K562 (cell line): ENCODE measurements around the gene KCTD7. TPM values are rescaled to one million over a fixed set of nuclear protein-coding genes. Genes with fewer than 3 reads are reported as not detected.
A peak's percentile ranks its signal among the peaks of the same experiment; 100 is the strongest.
"Not testable (repeated sequence)": the region's sequence is repeated elsewhere in the genome, so short reads cannot be mapped to it uniquely, and the experiment has no call there.

Experiments used
- ATAC-seq: fragments of 200-7000 bp; cut with Tn5 transposase; 3 replicates; pipeline ENCODE4 v1.9.1; 2020; ENCODE audit warnings: moderate library complexity
- BruUV-seq: library from RNA; stranded (reverse); fragments of 400-500 nt; replicated peaks from 2 replicates; lab custom pipeline; 2021; lab: Mats Ljungman, UMichigan
- CTCF ChIA-PET: fragments of 300-600 bp; formaldehyde crosslinking; extraction: SDS; loops from one replicate; lab custom pipeline; 2021; ENCODE audit warnings: low intra/inter-chr PET ratio; lab: Yijun Ruan, JAX
- POLR2A ChIA-PET: fragments of 300-600, 350-650 bp; sonication (Branson Sonifier 250); formaldehyde crosslinking; extraction: SDS; loops from one replicate; lab custom pipeline; 2021; ENCODE audit warnings: antibody characterized with exemption, inconsistent platforms; lab: Yijun Ruan, JAX
- DNase-seq, 4 experiments: peaks; one replicate each; pipeline versions ENCODE4 v3.0.0 to v3.0.0-alpha.2; 2011 to 2018; ENCODE audit warnings: low spot score in 3 of 4, mixed read lengths in 3 of 4; ENCODE audit errors: extremely low read depth in 1 of 4
- FAIRE-seq: peaks from 2 replicates; lab custom pipeline; 2011; peaks lifted over from hg19 to GRCh38; lab: Jason Lieb, UNC
- H2AFZ ChIP-seq: 2 replicates; pipeline ENCODE4 v1.6.0; 2011; ENCODE audit warnings: low read depth, low read length, control low read depth, inconsistent platforms
- H3K27ac ChIP-seq: fragments of 200-600 bp; 3 replicates; pipeline ENCODE4 v1.8.0; 2011; ENCODE audit warnings: low read depth, mild to moderate bottlenecking, control low read depth, inconsistent platforms, low read length, moderate library complexity, mixed read lengths; ENCODE audit errors: extremely low read depth
- H3K27me3 ChIP-seq, 2 experiments: fragments of 300-600 bp in 1 of 2; 2 replicates in 1 of 2; 3 replicates in 1 of 2; pipeline versions ENCODE4 v1.6.0 to v1.8.0; 2011; ENCODE audit warnings: inconsistent platforms in 2 of 2, low read length in 2 of 2, mild to moderate bottlenecking in 1 of 2, mixed read lengths in 1 of 2, moderate library complexity in 1 of 2; ENCODE audit not compliant: control insufficient read depth in 2 of 2, insufficient read depth in 2 of 2
- H3K36me3 ChIP-seq: fragments of 300-600 bp; 3 replicates; pipeline ENCODE4 v1.8.0; 2011; ENCODE audit warnings: mild to moderate bottlenecking, low read length, inconsistent platforms; ENCODE audit not compliant: control insufficient read depth, insufficient read depth
- H3K4me1 ChIP-seq, 2 experiments: fragments of 200-600 bp in 1 of 2; replicated peaks in 1 of 2; 2 replicates in 1 of 2; 3 replicates in 1 of 2; pipeline versions ENCODE4 v1.5.1 to v1.8.0; 2011; ENCODE audit warnings: inconsistent platforms in 2 of 2, low read length in 2 of 2, mild to moderate bottlenecking in 1 of 2, mixed read lengths in 1 of 2, moderate library complexity in 1 of 2; ENCODE audit not compliant: control insufficient read depth in 2 of 2, insufficient read depth in 2 of 2
- H3K4me2 ChIP-seq: 2 replicates; pipeline ENCODE4 v1.6.1; 2011; ENCODE audit warnings: low read length, control low read depth, inconsistent platforms, mixed read lengths; ENCODE audit not compliant: insufficient read depth
- H3K4me3 ChIP-seq: fragments of 200-600 bp; sonication (generic), shearing (Covaris generic); 2 replicates; pipeline ENCODE4 v1.5.1; 2016; ENCODE audit warnings: control low read depth, inconsistent platforms
- H3K79me2 ChIP-seq: fragments of 200-600 bp; 3 replicates; pipeline ENCODE4 v1.8.0; 2011; ENCODE audit warnings: low read length, inconsistent platforms; ENCODE audit not compliant: control insufficient read depth, insufficient read depth
- H3K9ac ChIP-seq, 2 experiments: 2 replicates each; pipeline versions ENCODE4 v1.6.0 to v1.6.1; 2011; ENCODE audit warnings: low read depth in 2 of 2, low read length in 2 of 2, control low read depth in 1 of 2, inconsistent platforms in 1 of 2, mild to moderate bottlenecking in 1 of 2, mixed read lengths in 1 of 2; ENCODE audit not compliant: insufficient read depth in 1 of 2
- H3K9me1 ChIP-seq: one replicate; pipeline ENCODE4 v1.6.0; 2011; ENCODE audit warnings: inconsistent platforms, mild to moderate bottlenecking, low read length, moderate library complexity; ENCODE audit not compliant: control insufficient read depth, insufficient read depth
- H3K9me3 ChIP-seq: replicated peaks from 2 replicates; pipeline ENCODE4 v1.5.1; 2011; ENCODE audit warnings: low read depth, low read length, inconsistent platforms; ENCODE audit not compliant: control insufficient read depth, insufficient read depth
- H4K20me1 ChIP-seq: replicated peaks from 2 replicates; pipeline ENCODE4 v1.6.1; 2011; ENCODE audit warnings: low read length, inconsistent platforms, mixed read lengths; ENCODE audit not compliant: control insufficient read depth, insufficient read depth
- CBX3 ChIP-seq, 2 experiments: IDR thresholded peaks; 1 replicate in 1 of 2; 2 replicates in 1 of 2; pipeline ENCODE4 v1.6.1; 2012; ENCODE audit warnings: inconsistent platforms in 2 of 2, low read length in 2 of 2, borderline replicate concordance in 1 of 2, control low read depth in 1 of 2
- CBX5 ChIP-seq: IDR thresholded peaks from 2 replicates; pipeline ENCODE4 v1.6.1; 2014; ENCODE audit warnings: low read depth, borderline replicate concordance
- ILK ChIP-seq: fragments of 450-650 bp; IDR thresholded peaks from 2 replicates; pipeline ENCODE4 v1.6.1; 2016; ENCODE audit warnings: missing genetic modification characterization, low read depth, mild to moderate bottlenecking, missing compliant biosample characterization, moderate library complexity, borderline replicate concordance
- MAZ ChIP-seq, 2 experiments: fragments of 450-650 bp in 1 of 2; sonication (generic) in 1 of 2; formaldehyde crosslinking; IDR thresholded peaks in 1 of 2; conservative IDR thresholded peaks in 1 of 2; 2 replicates each; pipeline versions ENCODE4 v1.4.0 to v1.5.0; 2020; ENCODE audit warnings: mild to moderate bottlenecking in 1 of 2, missing genetic modification reagents in 1 of 2
- TRIM28 ChIP-seq: fragments of 450-650 bp; IDR thresholded peaks from 2 replicates; pipeline ENCODE4 v1.6.1; 2017
- ZNF121 ChIP-seq: sonication (generic); formaldehyde crosslinking; conservative IDR thresholded peaks from 2 replicates; pipeline ENCODE4 v1.8.0; 2022; ENCODE audit warnings: missing genetic modification reagents
- WGBS: fragments of 100-300 bp; shearing (Covaris generic); methylation state at CpG from one replicate; pipeline ENCODE4 v1.1.6; 2016; ENCODE audit warnings: low coverage, mixed read lengths; ENCODE audit not compliant: insufficient coverage; ENCODE audit errors: missing lambda C conversion rate; 5-methylcytosine and 5-hydroxymethylcytosine counted together
- in situ Hi-C: fragments of 300-500 bp; cut with MboI; formaldehyde crosslinking; loops from 4 replicates; pipeline ENCODE4 v1.15.0; 2018; ENCODE audit warnings: inconsistent platforms, mixed read lengths
- intact Hi-C: fragments of 100-400 bp; cut with micrococcal nuclease; formaldehyde crosslinking; loops from 2 replicates; pipeline ENCODE4 v1.14.2; 2022
- polyA plus RNA-seq, 8 experiments: library from polyadenylated mRNA; depleted of rRNA in 4 of 8; stranded (reverse) in 5 of 8; unstranded in 3 of 8; fragments of >200 nt; fragmentation: Nextera tagmentation in 2 of 8; fragmentation: Illumina TruSeq in 1 of 8; extraction: Ambion mirVana in 2 of 8; extraction: Trizol in 1 of 8; gene quantifications; 2 replicates each; pipeline versions ENCODE4 v1.2.1 to v1.2.3, GENCODE V29; 2011 to 2014; ENCODE audit warnings: inconsistent platforms in 1 of 8, missing spikeins in 1 of 8
- total RNA-seq, 7 experiments: library from RNA; depleted of rRNA in 6 of 7; stranded (reverse); fragments of >200 nt in 6 of 7; fragmentation: Illumina TruSeq in 2 of 7; extraction: Trizol in 2 of 7; gene quantifications; 2 replicates each; pipeline versions ENCODE4 v1.2.1 to v1.2.3, GENCODE V29; 2011 to 2021; ENCODE audit warnings: low replicate concordance in 1 of 7
- TF ChIP-seq, protein P1 (sequence below): fragments of 450-650 bp; IDR thresholded peaks from 2 replicates; pipeline ENCODE4 v1.6.1; 2017; ENCODE audit warnings: antibody characterized with exemption

Gene KCTD7
- total and polyA plus RNA-seq, 9 of the 15 experiments (the other 6 are each of a cell fraction or from before 2014, with no cell fraction given): 1.5 to 26.0 (median 9.0) TPM

DNA sequence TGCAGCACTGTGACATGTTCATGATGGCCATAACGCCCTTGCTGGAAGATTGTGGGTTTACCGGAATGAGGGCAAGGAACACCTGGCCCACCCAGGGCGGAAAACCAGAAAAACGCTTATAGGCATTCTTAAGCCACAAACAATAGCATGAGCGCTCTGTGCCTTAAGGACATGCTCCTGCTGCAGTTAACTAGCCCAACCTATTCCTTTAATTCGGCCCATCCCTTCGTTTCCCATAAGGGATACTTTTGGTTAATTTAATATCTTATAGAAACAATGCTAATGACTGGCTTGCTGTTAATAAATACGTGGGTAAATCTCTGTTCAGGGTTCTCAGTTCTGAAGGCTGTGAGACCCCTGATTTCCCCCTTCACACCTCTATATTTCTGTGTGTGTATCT is 34.6 kb upstream of the KCTD7 start:
- H3K27ac ChIP-seq, CTCF ChIA-PET, BruUV-seq, H3K27me3 ChIP-seq, FAIRE-seq, H3K9ac ChIP-seq, DNase-seq, H3K9me3 ChIP-seq, H3K9me1 ChIP-seq, intact Hi-C loops, in situ Hi-C loops, H3K4me2 ChIP-seq, H3K4me3 ChIP-seq, H2AFZ ChIP-seq, ATAC-seq: not testable (repeated sequence)
- peaks cover 35% of the 10 kb centered on the region for H3K79me2 ChIP-seq
- peaks cover 13% of the 10 kb centered on the region for H4K20me1 ChIP-seq
- H3K4me1 ChIP-seq: peaks cover 16 to 19% of the 10 kb centered on the region in 2 experiments
- POLR2A ChIA-PET: interaction anchor here (1.1 kb wide), 1 partner anchor 13 kb away, joined by 3 read pairs; no protein-coding TSS in a partner anchor
- 72% methylated on average over 8 of the region's 8 CpGs for WGBS
- peaks cover 13% of the 10 kb centered on the region; the same call in 1 of the 3 replicates for H3K36me3 ChIP-seq
- TF ChIP-seq TRIM28 (0 out of 2 replicates have a peak, but pooled peaks have one; percentile 60), CBX5 (0 out of 2 replicates have a peak, but pooled peaks have one; percentile 56), CBX3 (IDR thresholded peaks at IDR 0.05; ENCODE audit: borderline replicate concordance in 1 of 2, low read length in 2 of 2) (peak in 1 of 2 experiments; percentile 42; a peak in 1 of 3 replicates)

DNA sequence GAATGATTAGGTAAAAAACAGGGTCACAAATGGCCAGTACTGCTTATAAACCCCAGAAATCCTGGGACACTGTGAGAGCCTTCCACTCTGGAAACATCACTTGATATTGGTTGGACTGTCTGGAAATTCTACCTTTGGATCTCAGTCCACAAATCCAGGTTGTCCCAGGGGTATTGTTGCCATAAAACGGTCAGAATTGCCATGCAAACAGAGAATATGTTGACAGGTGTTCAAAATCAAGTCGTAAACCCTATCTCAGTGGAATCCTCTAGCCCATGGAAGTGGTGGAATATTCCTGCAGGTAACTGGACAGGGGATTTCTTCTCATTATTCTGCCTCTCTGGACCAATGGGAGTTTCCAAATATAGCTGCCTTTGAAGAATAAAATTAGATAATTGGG is 31.2 kb upstream of the KCTD7 start:
- Histone ChIP-seq H3K4me2 (no peak overlapping the region), H3K9ac (no peak overlapping the region), H3K36me3 (no peaks in the 10 kb centered on the region), H3K9me3 (peaks cover 2% of the 10 kb centered on the region; the same call in 1 of the 2 replicates), H3K79me2 (peaks cover 1% of the 10 kb centered on the region; the same call in 2 of the 3 replicates), H4K20me1 (no peaks in the 10 kb centered on the region), H3K4me3 (no peak overlapping the region), H2AFZ (no peak overlapping the region), H3K27ac (no peak overlapping the region), H3K4me1 (peaks cover under 1 to 6% of the 10 kb centered on the region in 2 experiments), H3K27me3 (no peaks in the 10 kb centered on the region), H3K9me1 (no peaks in the 10 kb centered on the region)
- TF ChIP-seq, protein P1, sequence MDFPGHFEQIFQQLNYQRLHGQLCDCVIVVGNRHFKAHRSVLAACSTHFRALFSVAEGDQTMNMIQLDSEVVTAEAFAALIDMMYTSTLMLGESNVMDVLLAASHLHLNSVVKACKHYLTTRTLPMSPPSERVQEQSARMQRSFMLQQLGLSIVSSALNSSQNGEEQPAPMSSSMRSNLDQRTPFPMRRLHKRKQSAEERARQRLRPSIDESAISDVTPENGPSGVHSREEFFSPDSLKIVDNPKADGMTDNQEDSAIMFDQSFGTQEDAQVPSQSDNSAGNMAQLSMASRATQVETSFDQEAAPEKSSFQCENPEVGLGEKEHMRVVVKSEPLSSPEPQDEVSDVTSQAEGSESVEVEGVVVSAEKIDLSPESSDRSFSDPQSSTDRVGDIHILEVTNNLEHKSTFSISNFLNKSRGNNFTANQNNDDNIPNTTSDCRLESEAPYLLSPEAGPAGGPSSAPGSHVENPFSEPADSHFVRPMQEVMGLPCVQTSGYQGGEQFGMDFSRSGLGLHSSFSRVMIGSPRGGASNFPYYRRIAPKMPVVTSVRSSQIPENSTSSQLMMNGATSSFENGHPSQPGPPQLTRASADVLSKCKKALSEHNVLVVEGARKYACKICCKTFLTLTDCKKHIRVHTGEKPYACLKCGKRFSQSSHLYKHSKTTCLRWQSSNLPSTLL: no peak
- TF ChIP-seq MAZ (CRISPR knock-in tag; conservative IDR thresholded peaks at IDR 0.05 in 1 of 2, IDR thresholded peaks at IDR 0.05 in 1 of 2) (no peak), ZNF121 (no peak), ILK (no peak)
- ATAC-seq (no peak), DNase-seq (no peak), FAIRE-seq (no peak)
- in situ Hi-C loops (no loop called here), intact Hi-C loops (no loop called here)
- ChIA-PET CTCF (no interaction called here), POLR2A (no interaction called here)
- BruUV-seq: no TSS peak
- WGBS: 6% methylated on average over 2 of the region's 2 CpGs
